AG08396 (cell line): Measurements from ENCODE around the gene SOD3.

Experiments used
- DNase-seq: peaks from one replicate; pipeline ENCODE4 v3.0.0; 2012; ENCODE audit warnings: low spot score, mixed read lengths

Gene SOD3

DNA sequence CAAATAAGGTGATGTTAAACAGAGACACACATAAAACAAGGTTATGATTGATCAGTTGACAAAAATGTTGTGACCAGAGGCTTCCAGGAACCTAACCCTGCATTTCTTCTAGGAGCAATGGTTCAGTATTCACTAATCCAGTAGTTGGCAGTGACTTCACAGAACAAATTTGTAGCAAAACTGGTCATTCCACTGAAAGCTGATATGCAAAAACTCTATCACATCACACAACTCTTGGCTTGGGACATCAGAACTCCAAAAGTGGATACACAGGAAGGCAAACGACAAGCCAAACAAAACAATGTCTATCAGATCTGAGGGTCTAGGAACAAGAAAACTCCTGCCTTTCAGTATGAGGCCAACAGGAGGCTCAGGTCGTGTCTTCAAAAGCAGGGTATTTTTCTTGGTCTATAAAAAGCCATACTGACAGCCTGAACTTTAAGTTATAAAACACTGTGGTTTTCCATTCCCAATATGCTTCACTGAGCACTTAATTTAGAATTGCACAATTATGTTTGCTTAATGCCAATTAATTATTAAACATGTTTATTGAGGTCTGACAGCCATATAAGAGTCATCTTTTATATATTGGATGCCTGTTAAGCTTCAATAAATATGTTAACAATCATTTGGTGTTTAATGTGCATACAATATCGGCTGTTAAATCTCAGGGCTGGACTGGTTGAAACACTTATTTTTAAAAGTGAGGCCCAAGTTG is 45.6 kb downstream of the SOD3 start:
- no peak for DNase-seq

- no peak for DNase-seq
Observed at GRCh38 chr4:24842356-24842755, 47.0 kb downstream of the SOD3 start.

- no peak for DNase-seq
Observed at GRCh38 chr4:24843096-24843495, 47.7 kb downstream of the SOD3 start.

DNA sequence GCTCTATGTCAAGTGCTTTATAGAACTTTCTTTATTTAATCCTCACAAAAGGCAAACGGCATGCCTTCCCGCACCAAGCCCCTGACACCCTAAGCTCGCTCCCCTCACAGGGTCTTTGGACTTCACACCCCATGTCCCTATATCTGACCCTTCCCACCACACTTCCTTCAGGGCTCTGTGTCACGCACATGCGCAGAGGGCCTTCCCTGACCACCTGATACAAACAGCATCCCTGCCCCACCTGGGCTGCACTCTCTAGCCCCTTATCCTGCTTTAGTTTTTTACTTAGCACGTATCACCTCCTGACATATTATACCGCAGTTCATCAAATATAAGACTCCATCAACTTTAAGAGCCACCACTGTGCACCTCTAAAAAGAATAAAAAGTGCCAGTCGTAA is 49.8 kb downstream of the SOD3 start:
- no peak for DNase-seq

GRCh38 chr4:24845902-24846301 is 50.5 kb downstream of the SOD3 start:
- DNase-seq, result no peak

DNA sequence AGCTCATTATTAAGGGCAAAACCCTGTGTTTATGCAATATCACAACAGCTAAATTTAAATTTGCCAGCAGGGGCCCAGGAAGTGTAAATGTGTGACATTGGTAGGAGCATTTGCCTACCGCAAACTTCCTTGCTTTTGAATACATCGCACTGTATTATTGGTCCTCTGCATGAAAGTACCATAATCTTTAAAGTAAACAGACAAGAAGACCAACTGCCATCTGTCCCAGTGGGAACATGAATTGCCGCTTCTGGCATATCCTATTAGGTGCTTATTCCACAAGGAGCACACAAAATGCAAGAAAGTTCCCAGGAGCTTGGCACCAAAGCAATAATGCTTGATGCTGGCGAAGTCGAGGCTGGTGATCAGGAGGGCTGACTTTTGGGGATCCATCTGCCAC is 51.3 kb downstream of the SOD3 start:
- no peak for DNase-seq

GRCh38 chr4:24849351-24849750 is 54.0 kb downstream of the SOD3 start:
- no peak for DNase-seq

DNA sequence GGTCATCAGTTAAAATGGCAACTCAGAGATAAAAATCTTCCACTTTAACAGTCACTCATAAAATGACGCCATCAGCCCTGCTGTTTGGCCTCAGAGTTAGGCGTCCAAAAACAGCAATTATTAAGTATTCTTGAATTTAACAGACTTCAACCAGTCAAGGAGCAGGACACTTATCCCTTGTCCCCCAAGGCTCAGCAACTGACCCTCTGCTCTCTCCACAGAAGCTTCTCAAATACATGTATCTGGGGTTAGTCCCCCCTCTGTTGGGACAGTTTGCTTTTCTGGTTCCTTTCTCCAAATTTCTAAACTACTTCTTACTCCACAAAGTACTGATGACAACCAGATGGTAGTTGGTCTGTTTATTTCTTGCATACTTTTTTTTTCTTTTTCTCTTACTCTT is 54.4 kb downstream of the SOD3 start:
- DNase-seq, result no peak
